ENCODE measurements around the gene RTL1. TPM values are rescaled to one million over a fixed set of nuclear protein-coding genes. Genes with fewer than 3 reads are reported as not detected.
A peak's percentile ranks its signal among the peaks of the same experiment; 100 is the strongest.

Gene RTL1
- total RNA-seq, 3 donors from 2014 or later, result not detected

GRCh38 chr14:100851586-100851916 is 52.0 kb downstream of the RTL1 start:
- Histone ChIP-seq H3K4me3 (no peak overlapping the region), H3K36me3 (ENCODE audit: low read depth) (no peaks in the 10 kb centered on the region), H3K9me3 (no peaks in the 10 kb centered on the region), H3K4me1 (ENCODE audit: low read depth) (no peaks in the 10 kb centered on the region)
- TF ChIP-seq CTCF (IDR thresholded peaks at IDR 0.05), result no peak
- no peak for ATAC-seq
- DNase-seq, result peak in 1 of 3 donors; percentile 5
- intact Hi-C loops (cut with DNase I, micrococcal nuclease), result loop anchor here in 1 of 2 donors (10.0 kb wide), 1 partner anchor 773 kb away; no protein-coding TSS in a partner anchor

- Histone ChIP-seq H3K4me3 (no peak overlapping the region), H3K36me3 (ENCODE audit: low read depth) (no peaks in the 10 kb centered on the region), H3K9me3 (no peaks in the 10 kb centered on the region), H3K4me1 (ENCODE audit: low read depth) (no peaks in the 10 kb centered on the region)
- intact Hi-C loops (cut with DNase I, micrococcal nuclease), result loop anchor here in 1 of 2 donors (10.0 kb wide), 1 partner anchor 774 kb away; no protein-coding TSS in a partner anchor
- ATAC-seq, result peak; percentile 100
- peak; percentile 83 for TF ChIP-seq CTCF (IDR thresholded peaks at IDR 0.05)
- DNase-seq, result peak; percentile 87 to 95 (median 93)
Observed at GRCh38 chr14:100850841-100851585, 52.5 kb downstream of the RTL1 start.

GRCh38 chr14:100849115-100849781 is 54.3 kb downstream of the RTL1 start:
- DNase-seq (peak in 1 of 3 donors; percentile 2), ATAC-seq (peak; percentile 56)
- intact Hi-C loops (cut with DNase I, micrococcal nuclease), result no loop called here
- TF ChIP-seq CTCF (IDR thresholded peaks at IDR 0.05), result no peak
- Histone ChIP-seq H3K36me3 (ENCODE audit: low read depth) (no peaks in the 10 kb centered on the region), H3K4me3 (no peak overlapping the region), H3K4me1 (ENCODE audit: low read depth) (no peaks in the 10 kb centered on the region), H3K9me3 (no peaks in the 10 kb centered on the region)

- ATAC-seq (no peak), DNase-seq (no peak)
- no peaks in the 10 kb centered on the region for H3K9me3 ChIP-seq
- no peaks in the 10 kb centered on the region for H3K4me1 ChIP-seq (ENCODE audit: low read depth)
- no peaks in the 10 kb centered on the region for H3K36me3 ChIP-seq (ENCODE audit: low read depth)
- no peak overlapping the region for H3K4me3 ChIP-seq
- no peak for TF ChIP-seq CTCF (IDR thresholded peaks at IDR 0.05)
- intact Hi-C loops (cut with DNase I, micrococcal nuclease), result no loop called here
Observed at GRCh38 chr14:100846309-100846859, 57.1 kb downstream of the RTL1 start.

- Histone ChIP-seq H3K36me3 (ENCODE audit: low read depth) (no peaks in the 10 kb centered on the region), H3K4me1 (ENCODE audit: low read depth) (no peaks in the 10 kb centered on the region), H3K9me3 (no peaks in the 10 kb centered on the region), H3K4me3 (no peak overlapping the region)
- DNase-seq, result peak in 2 of 3 donors; percentile 4 to 25
- intact Hi-C loops (cut with DNase I, micrococcal nuclease), result no loop called here
- ATAC-seq, result no peak
- no peak for TF ChIP-seq CTCF (IDR thresholded peaks at IDR 0.05)
Observed at GRCh38 chr14:100845341-100845740, 58.2 kb downstream of the RTL1 start.

Measured in mucosa of descending colon (tissue), 3 donors.